K562 (cell line): ENCODE data around the gene CFD. TPM values are rescaled to one million over a fixed set of nuclear protein-coding genes. Genes with fewer than 3 reads are reported as not detected.

Source experiments
- CCAR2 ChIP-seq: fragments of 200-400 bp; formaldehyde crosslinking; IDR thresholded peaks from 2 replicates; pipeline ENCODE4 v1.6.1; 2017; ENCODE audit warnings: mild to moderate bottlenecking, low read depth, low read length
- CREM ChIP-seq: IDR thresholded peaks from 2 replicates; pipeline ENCODE4 v1.6.1; 2014; ENCODE audit warnings: antibody characterized with exemption, low read depth
- CXXC5 ChIP-seq: fragments of 250-450 bp; sonication (Bioruptor Pico); IDR thresholded peaks from 2 replicates; pipeline ENCODE4 v1.8.0; 2022; ENCODE audit warnings: inconsistent platforms, mild to moderate bottlenecking, moderate library complexity
- E2F6 ChIP-seq, 2 experiments: IDR thresholded peaks; 2 replicates each; pipeline ENCODE4 v1.6.1; 2011; ENCODE audit warnings: borderline replicate concordance in 1 of 2, control low read depth in 1 of 2, low read depth in 1 of 2, low read length in 1 of 2, mild to moderate bottlenecking in 1 of 2, mixed read lengths in 1 of 2, moderate library complexity in 1 of 2; ENCODE audit not compliant: insufficient read depth in 1 of 2, insufficient read length in 1 of 2, poor library complexity in 1 of 2, severe bottlenecking in 1 of 2; ENCODE audit errors: extremely low read depth in 1 of 2
- EGR1 ChIP-seq: fragments of 450-650 bp; conservative IDR thresholded peaks from 2 replicates; pipeline ENCODE4 v1.6.1; 2017; ENCODE audit warnings: mild to moderate bottlenecking
- GABPB1 ChIP-seq: sonication (generic); formaldehyde crosslinking; IDR thresholded peaks from 2 replicates; pipeline ENCODE4 v1.8.0; 2022; ENCODE audit warnings: mild to moderate bottlenecking, missing genetic modification reagents
- NR1H2 ChIP-seq: sonication (generic); formaldehyde crosslinking; IDR thresholded peaks from 2 replicates; pipeline ENCODE4 v1.4.0; 2020; ENCODE audit warnings: mild to moderate bottlenecking, missing genetic modification reagents
- PCBP1 ChIP-seq: fragments of 200-400 bp; formaldehyde crosslinking; IDR thresholded peaks from 2 replicates; pipeline ENCODE4 v1.6.1; 2018; ENCODE audit warnings: mild to moderate bottlenecking, low read depth, low read length; ENCODE audit not compliant: poor library complexity, severe bottlenecking
- PRMT5 ChIP-seq: sonication (generic); formaldehyde crosslinking; IDR thresholded peaks from 2 replicates; pipeline ENCODE4 v1.5.0; 2020; ENCODE audit warnings: missing genetic modification reagents
- PRPF4 ChIP-seq: fragments of 200-400 bp; formaldehyde crosslinking; IDR thresholded peaks from one replicate; pipeline ENCODE4 v1.6.1; 2017; ENCODE audit warnings: low read length, low read depth, mild to moderate bottlenecking; ENCODE audit not compliant: insufficient read depth, poor library complexity, severe bottlenecking
- SP1 ChIP-seq: sonication (generic); formaldehyde crosslinking; IDR thresholded peaks from 2 replicates; pipeline ENCODE4 v1.8.1; 2022; ENCODE audit warnings: mild to moderate bottlenecking, missing genetic modification reagents
- TAF1 ChIP-seq: IDR thresholded peaks from 2 replicates; pipeline ENCODE4 v1.6.1; 2011; ENCODE audit warnings: mild to moderate bottlenecking, low read length, moderate library complexity; ENCODE audit not compliant: insufficient read depth, control insufficient read depth, severe bottlenecking; ENCODE audit errors: extremely low read depth
- VEZF1 ChIP-seq: fragments of 200-800 bp; sonication (Bioruptor generic); IDR thresholded peaks from 2 replicates; pipeline ENCODE4 v1.6.1; 2017; ENCODE audit warnings: missing genetic modification characterization, missing compliant biosample characterization
- ZBTB49 ChIP-seq: sonication (generic); formaldehyde crosslinking; IDR thresholded peaks from 2 replicates; pipeline ENCODE4 v1.8.0; 2022; ENCODE audit warnings: missing genetic modification reagents, mild to moderate bottlenecking, borderline replicate concordance
- ZFP91 ChIP-seq: sonication (generic); formaldehyde crosslinking; IDR thresholded peaks from 2 replicates; pipeline ENCODE4 v1.8.0; 2022; ENCODE audit warnings: mild to moderate bottlenecking, missing genetic modification reagents
- ZFX ChIP-seq: sonication (generic); formaldehyde crosslinking; IDR thresholded peaks from 2 replicates; pipeline ENCODE4 v1.8.0; 2022; ENCODE audit warnings: mild to moderate bottlenecking, missing genetic modification reagents, moderate library complexity
- ZKSCAN1 ChIP-seq: fragments of 150-350 bp; IDR thresholded peaks from 2 replicates; pipeline ENCODE4 v1.6.1; 2016; ENCODE audit warnings: low read depth, low read length
- ZKSCAN8 ChIP-seq: fragments of 200-800 bp; sonication (Bioruptor generic); IDR thresholded peaks from 2 replicates; pipeline ENCODE4 v1.6.1; 2016; ENCODE audit warnings: missing genetic modification characterization, missing compliant biosample characterization
- ZNF347 ChIP-seq: fragments of 450-650 bp; formaldehyde crosslinking; IDR thresholded peaks from 2 replicates; pipeline ENCODE4 v1.4.0; 2020; ENCODE audit warnings: low read depth, mild to moderate bottlenecking, moderate library complexity
- ZNF766 ChIP-seq: fragments of 200-800 bp; sonication (Bioruptor generic); conservative IDR thresholded peaks from 2 replicates; pipeline ENCODE4 v1.6.1; 2016; ENCODE audit warnings: missing genetic modification characterization, missing compliant biosample characterization
- ZSCAN32 ChIP-seq: fragments of 450-650 bp; formaldehyde crosslinking; IDR thresholded peaks from 2 replicates; pipeline ENCODE4 v1.4.0; 2020; ENCODE audit warnings: mild to moderate bottlenecking, moderate library complexity
- polyA plus RNA-seq, 8 experiments: library from polyadenylated mRNA; depleted of rRNA in 4 of 8; stranded (reverse) in 5 of 8; unstranded in 3 of 8; fragments of >200 nt; fragmentation: Nextera tagmentation in 2 of 8; fragmentation: Illumina TruSeq in 1 of 8; extraction: Ambion mirVana in 2 of 8; extraction: Trizol in 1 of 8; gene quantifications; 2 replicates each; pipeline versions ENCODE4 v1.2.1 to v1.2.3, GENCODE V29; 2011 to 2014; ENCODE audit warnings: inconsistent platforms in 1 of 8, missing spikeins in 1 of 8
- total RNA-seq, 7 experiments: library from RNA; depleted of rRNA in 6 of 7; stranded (reverse); fragments of >200 nt in 6 of 7; fragmentation: Illumina TruSeq in 2 of 7; extraction: Trizol in 2 of 7; gene quantifications; 2 replicates each; pipeline versions ENCODE4 v1.2.1 to v1.2.3, GENCODE V29; 2011 to 2021; ENCODE audit warnings: low replicate concordance in 1 of 7

The CFD gene
- total and polyA plus RNA-seq, 9 of the 15 experiments (the other 6 are each of a cell fraction or from before 2014, with no cell fraction given) = 0.52 to 59.4 (median 7.6) TPM

GRCh38 chr19:821231-821824 lies 38.1 kb upstream of the CFD start (continued):
- TF ChIP-seq ZBTB49 (CRISPR knock-in tag) = no peak
- TF ChIP-seq PRPF4 = no peak
- TF ChIP-seq ZNF347 = no peak
- TF ChIP-seq PCBP1 = peak; percentile 34
- TF ChIP-seq ZNF766 (CRISPR knock-in tag) = no peak
- TF ChIP-seq NR1H2 (CRISPR knock-in tag) = no peak
- no peak for TF ChIP-seq CREM
- no peak for TF ChIP-seq CCAR2
- no peak for TF ChIP-seq ZSCAN32 (CRISPR knock-in tag)
- TF ChIP-seq E2F6 (IDR thresholded peaks at IDR 0.05; ENCODE audit: borderline replicate concordance in 1 of 2, extremely low read depth in 1 of 2, insufficient read depth in 1 of 2, insufficient read length in 1 of 2, low read depth in 1 of 2, low read length in 1 of 2, poor library complexity in 1 of 2, severe bottlenecking in 1 of 2) = peak in 1 of 2 experiments; percentile 50
- no peak for TF ChIP-seq PRMT5 (CRISPR knock-in tag)
- peak; percentile 56 for TF ChIP-seq VEZF1 (CRISPR knock-in tag)
- TF ChIP-seq SP1 (CRISPR knock-in tag) = no peak
- 0 out of 2 replicates have a peak, but pooled peaks have one; percentile 15 for TF ChIP-seq CXXC5 (CRISPR knock-in tag)
- TF ChIP-seq EGR1 = no peak
- TF ChIP-seq GABPB1 (CRISPR knock-in tag) = no peak
- no peak for TF ChIP-seq ZKSCAN1
- TF ChIP-seq ZKSCAN8 = no peak
- TF ChIP-seq ZFX = peak; percentile 60
- peak; percentile 38 for TF ChIP-seq TAF1
- TF ChIP-seq ZFP91 (CRISPR knock-in tag) = no peak
